Stimulated activated memory B cell treated with anti-CD40 and anti-IgM and Interleukin-4, amounts not matched to agents 10 μg/mL and 1 μg/mL and 100 μg/mL, for 72 hours (primary cell): Measurements from ENCODE around the gene GOLGB1.
"Not testable (repeated sequence)": the region's sequence is repeated elsewhere in the genome, so short reads cannot be mapped to it uniquely, and the experiment has no call there.

Source experiments
- ATAC-seq: fragments of 150-1000 bp; cut with Tn5 transposase; 2 replicates; pipeline ENCODE4 v1.10.0; 2021
- H3K27ac Mint-ChIP-seq: one replicate; pipeline ENCODE4 v1.8.0; 2022; ENCODE audit warnings: mild to moderate bottlenecking, mixed read lengths
- H3K27me3 Mint-ChIP-seq: one replicate; pipeline ENCODE4 v1.8.0; 2022; ENCODE audit warnings: mixed read lengths
- H3K36me3 Mint-ChIP-seq: one replicate; pipeline ENCODE4 v1.8.0; 2022; ENCODE audit warnings: mixed read lengths
- H3K4me1 Mint-ChIP-seq: one replicate; pipeline ENCODE4 v1.8.0; 2022; ENCODE audit warnings: mixed read lengths
- H3K4me3 Mint-ChIP-seq: one replicate; pipeline ENCODE4 v1.8.0; 2022; ENCODE audit warnings: mild to moderate bottlenecking, moderate library complexity, mixed read lengths
- H3K9me3 Mint-ChIP-seq: one replicate; pipeline ENCODE4 v1.8.0; 2022; ENCODE audit warnings: mixed read lengths

Gene GOLGB1

DNA sequence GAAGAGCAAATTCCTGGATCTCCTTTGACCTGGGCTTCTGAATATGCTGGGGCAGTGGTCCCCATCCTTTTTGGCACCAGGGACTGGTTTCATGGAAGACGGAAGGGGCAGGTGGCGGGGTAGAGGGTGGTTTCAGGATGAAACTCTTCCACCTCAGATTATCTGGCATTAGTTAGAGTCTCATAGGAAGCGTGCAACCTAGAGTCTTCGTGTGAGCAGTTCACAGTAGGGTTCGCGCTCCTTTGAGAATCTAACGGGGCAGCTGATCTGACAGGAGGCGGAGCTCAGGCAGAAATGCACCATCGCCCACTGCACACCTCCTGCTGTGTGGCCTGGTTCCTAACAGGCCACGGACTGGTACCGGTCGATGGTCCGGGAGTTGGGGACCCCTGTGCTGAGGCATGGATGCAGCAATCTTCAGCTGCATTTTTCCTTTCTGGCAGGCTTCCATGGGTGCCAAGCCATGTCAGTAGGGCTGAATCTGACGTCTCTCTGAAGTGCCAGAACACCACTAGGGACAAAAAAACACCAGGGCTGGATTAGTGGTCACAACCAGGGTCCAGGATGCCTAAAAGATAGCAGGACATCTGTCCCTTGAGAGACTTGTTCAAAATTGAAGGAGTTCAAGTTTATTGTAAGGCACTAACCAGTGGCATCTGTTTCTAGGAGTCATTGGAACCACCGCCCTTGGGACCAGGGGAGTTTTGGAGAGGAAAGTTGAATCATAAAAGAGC, 8.4 kb upstream of the GOLGB1 start:
- Mint-ChIP-seq H3K9me3 (no peaks in the 10 kb centered on the region), H3K27me3 (no peaks in the 10 kb centered on the region), H3K4me1 (peaks cover 24% of the 10 kb centered on the region), H3K27ac (no peak overlapping the region), H3K36me3 (no peaks in the 10 kb centered on the region), H3K4me3 (no peak overlapping the region)
- ATAC-seq: no peak

DNA sequence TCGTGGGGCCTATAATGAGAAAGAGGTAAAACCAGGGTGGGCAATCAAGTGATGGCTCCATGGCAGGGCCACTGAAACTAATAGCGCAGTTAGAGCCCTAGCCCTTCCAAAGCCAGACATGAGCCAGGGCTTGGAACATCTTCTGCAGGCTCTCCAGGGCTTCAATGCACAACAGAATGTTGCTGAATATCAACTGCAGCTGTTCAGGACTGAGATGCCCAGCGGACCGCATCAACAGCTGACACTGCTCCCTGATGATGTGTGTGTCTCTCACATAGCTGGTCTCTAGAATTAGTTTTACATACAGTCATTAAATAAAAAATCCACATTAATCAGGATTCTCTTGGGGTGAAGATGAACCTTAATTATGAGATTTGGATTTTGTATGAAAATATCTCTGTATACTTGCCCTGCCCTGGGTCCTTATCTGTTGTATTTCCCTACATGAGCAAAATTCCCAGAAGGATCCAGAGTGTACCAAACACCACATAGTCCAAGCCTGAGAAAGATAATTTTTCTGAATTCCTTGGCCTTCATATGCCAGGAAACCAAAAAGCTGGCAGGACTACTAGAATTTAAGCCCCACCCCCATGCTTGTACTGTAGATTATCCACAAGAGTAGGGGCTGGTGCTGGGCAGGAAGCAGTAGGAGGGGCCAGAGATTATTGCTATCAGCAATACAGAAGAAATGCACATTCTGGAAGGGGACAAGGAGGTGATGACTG, 7.7 kb upstream of the GOLGB1 start:
- Mint-ChIP-seq H3K27ac (no peak overlapping the region), H3K27me3 (no peaks in the 10 kb centered on the region), H3K4me1 (peaks cover 24% of the 10 kb centered on the region), H3K9me3 (no peaks in the 10 kb centered on the region), H3K36me3 (no peaks in the 10 kb centered on the region), H3K4me3 (no peak overlapping the region)
- no peak for ATAC-seq

DNA sequence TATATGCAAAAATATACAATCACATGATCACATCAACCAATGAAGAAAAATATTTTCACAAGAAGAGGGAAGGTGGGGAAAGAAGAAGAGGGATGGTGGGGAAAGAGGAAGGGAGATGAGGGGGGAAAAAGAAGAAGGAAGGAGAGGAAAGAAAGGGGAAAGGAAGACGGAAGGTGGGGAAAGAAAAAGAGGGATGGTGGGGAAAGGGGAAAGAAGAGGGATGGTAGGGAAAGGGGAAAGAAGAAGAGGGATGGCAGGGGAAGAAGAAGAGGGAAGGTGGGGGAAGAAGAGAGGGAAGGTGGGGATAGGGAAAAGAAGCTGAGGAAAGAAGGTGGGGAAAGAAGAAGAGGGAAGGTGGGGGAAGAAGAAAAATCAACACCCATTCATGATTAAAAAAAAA, 3.2 kb upstream of the GOLGB1 start:
- H3K27ac Mint-ChIP-seq: no peak overlapping the region
- H3K27me3 Mint-ChIP-seq: no peaks in the 10 kb centered on the region
- no peak for ATAC-seq
- no peaks in the 10 kb centered on the region for H3K9me3 Mint-ChIP-seq
- peaks cover 6% of the 10 kb centered on the region for H3K4me1 Mint-ChIP-seq
- no peak overlapping the region for H3K4me3 Mint-ChIP-seq
- H3K36me3 Mint-ChIP-seq: no peaks in the 10 kb centered on the region

DNA sequence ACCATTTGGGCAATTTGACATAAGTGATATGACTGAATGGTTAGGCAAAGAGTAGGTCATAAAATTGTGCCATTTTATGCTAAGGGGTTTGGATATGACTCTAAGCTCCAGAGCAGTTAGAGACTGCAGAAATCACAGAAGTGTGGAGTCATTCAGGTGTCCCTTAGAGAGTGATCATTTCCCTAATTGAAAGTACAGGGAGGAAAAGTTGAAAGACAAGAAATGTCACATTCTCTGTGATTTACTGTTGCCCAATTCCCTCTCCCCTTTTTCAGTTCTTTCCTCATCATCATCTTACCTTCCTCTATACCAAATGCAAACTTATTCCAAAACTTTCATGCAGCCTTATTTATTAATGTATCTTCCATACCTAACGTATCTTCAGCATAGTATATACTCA, 2.7 kb upstream of the GOLGB1 start:
- Mint-ChIP-seq H3K4me3 (no peak overlapping the region), H3K36me3 (no peaks in the 10 kb centered on the region), H3K4me1 (peaks cover 6% of the 10 kb centered on the region), H3K27me3 (no peaks in the 10 kb centered on the region), H3K9me3 (no peaks in the 10 kb centered on the region), H3K27ac (no peak overlapping the region)
- ATAC-seq: no peak

DNA sequence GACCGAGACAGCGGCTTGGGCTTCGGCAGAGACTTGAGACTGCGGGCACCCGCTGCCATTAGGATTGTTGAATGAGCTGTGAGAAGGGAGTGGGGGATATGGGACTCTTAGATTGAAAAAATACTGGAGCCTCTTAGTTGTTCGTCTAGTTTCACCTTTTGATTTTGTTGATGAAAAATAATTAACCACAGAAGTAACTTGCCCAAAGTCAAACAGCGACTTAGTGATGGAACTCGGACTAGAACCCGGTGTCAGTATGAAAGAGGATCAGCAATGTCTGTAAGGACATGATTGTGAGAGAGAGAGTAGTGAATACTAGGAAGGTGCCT, 510 bp upstream of the GOLGB1 start:
- ATAC-seq: no peak
- Mint-ChIP-seq H3K4me1 (peaks cover 6% of the 10 kb centered on the region), H3K36me3 (no peaks in the 10 kb centered on the region), H3K9me3 (no peaks in the 10 kb centered on the region), H3K27me3 (no peaks in the 10 kb centered on the region), H3K27ac (no peak overlapping the region), H3K4me3 (no peak overlapping the region)

DNA sequence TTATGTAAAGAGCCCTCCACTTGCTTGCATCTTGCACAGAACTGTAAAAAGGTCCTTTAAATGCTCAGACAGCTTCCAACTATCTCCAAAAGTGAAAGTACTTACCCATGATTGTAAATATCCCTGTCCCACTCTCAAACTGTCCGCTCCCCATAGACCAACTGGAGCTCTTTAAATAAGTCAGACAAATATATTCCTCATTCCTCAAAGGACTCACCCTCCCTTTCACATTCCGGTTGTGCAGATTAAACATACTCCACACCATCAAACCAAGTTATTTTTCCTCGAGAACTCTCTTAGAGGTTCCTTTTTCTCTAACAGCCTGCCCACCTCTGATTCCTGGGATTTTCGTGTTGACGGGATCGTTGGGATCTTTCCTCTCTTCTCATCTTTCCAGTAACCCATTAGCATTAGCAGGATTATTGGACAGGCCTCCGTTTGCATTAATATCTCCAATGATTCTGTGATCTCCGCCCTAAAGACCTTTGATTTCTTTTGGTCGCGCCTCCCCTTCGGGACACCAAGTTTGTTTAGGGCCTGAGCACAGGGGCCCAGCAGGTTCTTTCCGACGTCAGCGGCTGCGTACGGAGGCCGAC, 763 bp downstream of the GOLGB1 start:
- H3K4me3 Mint-ChIP-seq: no peak overlapping the region
- no peak overlapping the region for H3K27ac Mint-ChIP-seq
- H3K27me3 Mint-ChIP-seq: no peaks in the 10 kb centered on the region
- peak; percentile 44 for ATAC-seq
- no peaks in the 10 kb centered on the region for H3K9me3 Mint-ChIP-seq
- peaks cover 4% of the 10 kb centered on the region for H3K4me1 Mint-ChIP-seq
- H3K36me3 Mint-ChIP-seq: no peaks in the 10 kb centered on the region

DNA sequence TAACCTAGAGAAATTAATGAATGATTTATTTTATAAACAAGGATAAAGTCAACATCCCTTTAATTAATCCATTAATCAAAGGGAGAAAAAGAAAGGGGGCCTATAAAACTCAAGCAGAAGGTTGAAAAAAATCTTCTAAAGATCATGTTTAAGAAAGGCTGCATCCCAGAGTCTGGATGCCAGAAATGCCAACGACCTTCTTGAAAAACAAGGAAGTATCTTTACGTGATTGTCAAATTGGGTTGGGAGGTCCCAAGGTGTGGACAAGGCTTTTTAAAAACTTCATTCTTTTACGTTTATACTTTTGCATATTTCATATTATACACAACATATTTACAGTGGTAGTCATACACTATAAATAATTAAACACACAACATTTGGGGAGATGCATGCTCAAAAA, 1.6 kb downstream of the GOLGB1 start:
- no peak overlapping the region for H3K27ac Mint-ChIP-seq
- no peak for ATAC-seq

DNA sequence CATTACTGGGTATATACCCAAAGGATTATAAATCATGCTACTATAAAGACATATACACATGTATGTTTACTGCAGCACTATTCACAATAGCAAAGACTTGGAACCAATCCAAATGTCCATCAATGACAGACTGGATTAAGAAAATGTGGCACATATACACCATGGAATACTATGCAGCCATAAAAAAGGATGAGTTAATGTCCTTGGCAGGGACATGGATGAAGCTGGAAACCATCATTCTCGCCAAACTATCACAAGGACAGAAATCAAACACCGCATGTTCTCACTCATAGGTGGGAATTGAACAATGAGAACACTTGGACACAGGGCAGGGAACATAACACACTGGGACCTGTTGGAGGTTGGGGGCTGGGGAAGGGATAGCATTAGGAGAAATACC, 6.4 kb downstream of the GOLGB1 start:
- H3K9me3 Mint-ChIP-seq, ATAC-seq, H3K27ac Mint-ChIP-seq, H3K27me3 Mint-ChIP-seq, H3K4me3 Mint-ChIP-seq: not testable (repeated sequence)
- Mint-ChIP-seq H3K4me1 (peaks cover 31% of the 10 kb centered on the region), H3K36me3 (peaks cover 23% of the 10 kb centered on the region)

More for the DNA sequence above, 1.6 kb downstream of the GOLGB1 start:
- no peak overlapping the region for H3K4me3 Mint-ChIP-seq
- no peaks in the 10 kb centered on the region for H3K27me3 Mint-ChIP-seq
- no peaks in the 10 kb centered on the region for H3K36me3 Mint-ChIP-seq
- H3K4me1 Mint-ChIP-seq: peaks cover 4% of the 10 kb centered on the region
- no peaks in the 10 kb centered on the region for H3K9me3 Mint-ChIP-seq

DNA sequence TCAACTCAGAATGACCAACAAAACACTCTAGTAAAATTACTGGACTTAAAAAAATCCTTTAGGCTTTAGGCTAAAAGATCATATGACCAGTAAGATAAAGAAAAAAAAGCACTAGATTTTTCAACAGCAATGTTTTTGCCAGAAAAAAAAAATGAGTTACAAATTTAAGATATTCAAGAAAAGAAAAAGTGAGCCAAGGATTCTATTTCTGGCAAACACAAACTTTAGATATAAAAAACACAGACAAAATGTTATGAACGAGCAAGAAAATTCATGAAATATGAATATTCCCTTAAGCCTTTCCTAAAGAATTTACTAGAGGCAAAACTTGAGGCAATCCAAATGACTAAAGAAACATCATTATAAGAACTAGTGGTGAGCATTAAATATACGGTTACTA, 8.6 kb downstream of the GOLGB1 start:
- Mint-ChIP-seq H3K27me3 (no peaks in the 10 kb centered on the region), H3K4me3 (no peak overlapping the region), H3K4me1 (peaks cover 43% of the 10 kb centered on the region), H3K27ac (no peak overlapping the region), H3K9me3 (no peaks in the 10 kb centered on the region), H3K36me3 (peaks cover 30% of the 10 kb centered on the region)
- no peak for ATAC-seq

DNA sequence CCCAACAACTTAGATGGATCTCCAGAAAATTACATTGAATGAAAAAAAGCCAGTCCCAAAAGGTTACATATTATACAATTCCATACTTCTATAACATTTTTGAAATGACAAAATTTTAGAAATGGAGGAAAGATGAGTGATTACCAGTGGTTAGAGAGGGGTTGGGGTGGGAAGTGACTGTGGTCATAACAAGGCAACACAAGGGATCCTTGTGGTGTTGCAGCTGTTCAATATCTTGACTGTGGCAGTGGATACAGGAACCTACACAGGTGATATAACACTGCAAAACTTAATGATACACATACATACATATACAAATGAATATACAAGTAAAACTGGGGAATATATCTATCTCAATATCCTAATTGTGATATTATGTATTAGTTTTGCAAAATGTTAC, 9.6 kb downstream of the GOLGB1 start:
- H3K27ac Mint-ChIP-seq: no peak overlapping the region
- H3K9me3 Mint-ChIP-seq: no peaks in the 10 kb centered on the region
- no peak for ATAC-seq
- no peak overlapping the region for H3K4me3 Mint-ChIP-seq
- no peaks in the 10 kb centered on the region for H3K27me3 Mint-ChIP-seq
- H3K36me3 Mint-ChIP-seq: peaks cover 30% of the 10 kb centered on the region
- H3K4me1 Mint-ChIP-seq: peaks cover 52% of the 10 kb centered on the region

DNA sequence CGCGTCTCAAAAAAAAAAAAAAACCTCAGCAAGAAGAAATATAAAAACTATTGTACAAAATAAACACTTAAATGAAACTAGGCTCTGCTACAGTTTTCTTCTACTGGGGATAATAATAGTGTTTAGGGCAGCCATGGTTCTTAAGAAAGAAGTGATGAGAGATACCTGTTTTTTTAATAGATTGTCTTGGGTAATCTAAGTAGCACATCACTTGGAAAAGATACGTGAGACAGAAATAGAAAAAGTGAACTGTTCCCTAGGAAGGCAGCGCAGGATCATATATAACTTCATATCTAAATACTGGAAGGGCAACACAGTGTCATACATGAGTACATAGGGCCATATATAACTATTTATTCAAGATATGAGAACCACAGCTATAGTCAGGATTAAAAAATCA, 11.9 kb downstream of the GOLGB1 start:
- Mint-ChIP-seq H3K4me3 (no peak overlapping the region), H3K9me3 (no peaks in the 10 kb centered on the region), H3K4me1 (peaks cover 59% of the 10 kb centered on the region), H3K27ac (no peak overlapping the region), H3K27me3 (no peaks in the 10 kb centered on the region), H3K36me3 (peaks cover 30% of the 10 kb centered on the region)
- ATAC-seq: no peak

DNA sequence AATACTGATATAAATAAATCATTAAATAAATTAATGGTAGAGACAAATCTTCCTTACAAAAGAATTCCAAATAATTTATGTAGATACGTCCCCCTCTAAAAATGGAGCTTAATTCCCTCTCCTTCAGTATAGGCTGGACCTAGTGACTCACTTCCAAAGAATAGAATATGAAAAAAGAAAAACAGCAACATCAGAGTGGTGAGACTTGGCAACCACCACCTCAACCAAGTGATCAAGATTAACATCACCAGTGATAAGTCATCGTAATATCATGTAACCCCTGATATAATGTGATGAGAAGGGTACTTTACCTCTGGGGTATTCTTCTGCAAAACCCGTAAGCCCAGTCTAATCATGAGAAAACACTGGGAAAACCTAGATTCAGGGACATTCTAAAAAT, 13.4 kb downstream of the GOLGB1 start:
- Mint-ChIP-seq H3K4me1 (peaks cover 62% of the 10 kb centered on the region), H3K4me3 (no peak overlapping the region), H3K9me3 (no peaks in the 10 kb centered on the region), H3K36me3 (peaks cover 28% of the 10 kb centered on the region), H3K27ac (no peak overlapping the region), H3K27me3 (no peaks in the 10 kb centered on the region)
- no peak for ATAC-seq

DNA sequence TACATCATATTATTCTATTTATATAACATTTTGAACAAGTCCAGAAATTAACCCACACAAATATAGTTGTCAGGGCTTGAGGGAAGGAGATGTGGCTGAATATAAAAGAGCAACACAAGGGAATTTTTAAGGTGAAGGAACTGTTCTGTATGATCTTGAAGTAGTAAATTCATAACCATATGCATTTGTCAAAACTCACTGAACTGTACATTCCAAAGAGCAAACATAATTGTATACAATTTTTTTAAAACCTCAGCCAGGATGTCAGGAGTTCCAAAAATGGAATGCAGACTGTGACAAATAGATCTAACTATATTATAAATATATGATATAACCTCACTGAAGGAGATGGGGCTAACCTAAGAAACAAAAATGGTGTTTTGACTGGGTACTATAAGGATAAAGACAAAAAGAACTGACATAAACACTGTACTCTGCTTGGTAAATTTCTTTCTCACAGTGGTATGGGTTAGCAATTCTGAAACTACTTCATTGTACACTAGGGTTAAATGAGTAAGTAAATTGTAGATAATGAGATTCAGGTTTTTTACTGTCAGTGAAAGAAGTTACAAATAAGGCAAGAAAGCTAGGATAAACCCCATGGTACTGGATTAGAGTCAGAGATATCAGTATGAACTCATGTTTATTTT, 14.4 kb downstream of the GOLGB1 start:
- Mint-ChIP-seq H3K36me3 (peaks cover 28% of the 10 kb centered on the region), H3K27me3 (no peaks in the 10 kb centered on the region), H3K4me3 (no peak overlapping the region), H3K4me1 (peaks cover 60% of the 10 kb centered on the region), H3K27ac (no peak overlapping the region), H3K9me3 (no peaks in the 10 kb centered on the region)
- peak; percentile 78 for ATAC-seq

DNA sequence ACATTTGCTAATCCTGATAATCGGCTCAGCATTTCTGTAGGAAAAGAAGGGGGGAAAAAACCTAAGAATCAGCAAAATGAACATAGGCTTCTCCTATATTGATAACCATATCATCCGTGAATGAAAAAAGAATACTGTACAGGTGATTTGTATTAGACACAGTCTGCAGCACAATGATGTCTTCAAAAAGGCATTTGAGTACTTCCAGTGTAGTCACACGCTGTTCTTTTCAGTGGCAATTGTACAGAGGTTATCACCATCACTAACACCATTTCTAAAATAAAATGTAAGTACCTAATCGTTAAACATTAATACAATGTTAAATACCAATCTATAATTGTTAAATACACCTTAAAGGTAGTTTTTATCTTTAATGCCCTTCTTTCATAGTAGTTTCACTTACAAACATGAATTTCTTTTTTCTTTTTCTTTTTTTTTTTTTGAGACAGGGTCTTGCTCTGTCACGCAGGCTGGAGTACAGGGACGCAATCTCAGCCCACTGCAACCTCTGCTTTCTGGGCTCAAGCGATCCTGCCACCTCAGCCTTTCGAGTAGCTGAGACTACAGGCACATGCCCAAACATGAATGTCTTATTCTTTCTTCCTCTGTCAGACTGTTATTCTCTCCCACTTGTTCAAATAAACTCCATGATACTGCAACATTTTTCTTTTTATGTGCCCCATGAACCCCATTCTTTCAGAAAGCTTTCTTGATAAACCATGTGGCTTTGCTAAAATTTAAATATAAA, 18.4 kb downstream of the GOLGB1 start:
- Mint-ChIP-seq H3K9me3 (no peaks in the 10 kb centered on the region), H3K27me3 (no peaks in the 10 kb centered on the region), H3K27ac (no peak overlapping the region), H3K4me1 (peaks cover 28% of the 10 kb centered on the region), H3K36me3 (peaks cover 32% of the 10 kb centered on the region), H3K4me3 (no peak overlapping the region)
- ATAC-seq: no peak

DNA sequence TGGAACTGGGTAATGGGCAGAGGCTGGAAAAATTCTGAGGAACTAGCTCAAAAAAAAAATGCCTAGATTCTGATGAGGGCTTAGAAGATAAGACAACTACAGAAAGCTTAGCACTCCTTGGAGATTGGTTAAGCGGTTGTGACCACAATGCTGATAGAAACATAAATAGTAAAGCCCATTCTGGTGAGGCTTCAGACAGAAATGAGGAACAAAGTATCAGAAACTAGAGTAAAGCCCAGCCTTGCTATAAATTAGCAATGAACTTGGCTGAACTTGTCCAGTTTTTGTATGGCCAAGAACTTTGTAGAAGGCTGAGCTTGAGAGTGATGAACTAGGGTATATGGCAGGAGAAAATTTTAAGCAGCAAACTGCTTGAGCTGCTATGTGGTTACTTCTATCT, 25.4 kb downstream of the GOLGB1 start:
- Mint-ChIP-seq H3K9me3 (no peaks in the 10 kb centered on the region), H3K4me3 (no peak overlapping the region), H3K36me3 (peaks cover 75% of the 10 kb centered on the region), H3K4me1 (peaks cover 12% of the 10 kb centered on the region), H3K27me3 (no peaks in the 10 kb centered on the region), H3K27ac (peak overlapping the region; percentile 16)
- ATAC-seq: peak; percentile 55
